ENCODE measurements around the gene REEP5. TPM values are rescaled to one million over a fixed set of nuclear protein-coding genes. Genes with fewer than 3 reads are reported as not detected.

The REEP5 gene
- polyA plus RNA-seq, 1 of the 3 experiments (the other 2 are of a cell fraction) = 124 TPM

DNA sequence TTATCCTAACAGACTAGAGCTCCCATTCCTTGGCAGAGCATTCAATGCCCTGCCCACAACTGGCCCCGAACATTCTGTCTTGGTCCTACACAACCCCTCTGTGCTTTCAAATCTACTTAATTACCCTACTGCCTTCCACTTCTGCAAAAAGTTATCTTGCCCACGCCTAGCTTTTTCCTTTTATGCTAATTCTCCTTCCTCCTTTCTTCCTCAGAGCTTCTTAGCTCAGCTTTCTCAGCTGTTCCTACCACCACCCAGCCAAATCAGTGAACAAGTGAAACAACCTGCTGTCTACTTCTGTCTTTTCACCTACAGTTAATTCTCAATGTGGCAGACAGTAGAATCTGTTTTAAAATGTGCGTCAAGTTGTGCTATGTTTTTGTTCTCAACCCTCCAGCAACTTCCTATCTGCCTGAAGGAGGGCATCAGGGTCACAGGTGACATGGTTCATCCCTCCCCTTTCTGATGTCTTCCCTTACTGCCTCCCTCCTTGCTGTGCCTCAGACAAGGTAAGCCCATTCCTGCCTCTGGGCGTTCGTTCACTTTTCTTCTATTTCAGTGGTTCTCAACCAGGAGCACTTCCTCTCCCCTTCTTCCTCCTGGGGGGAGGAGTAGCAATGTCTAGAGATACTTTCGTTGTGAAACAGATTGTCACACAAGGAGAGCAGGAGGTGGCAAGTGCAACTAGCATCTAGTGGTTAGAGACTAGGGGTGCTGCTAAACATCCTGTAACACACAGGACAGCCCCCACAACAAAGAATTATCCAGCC lies 1.3 kb upstream of the REEP5 start:
- Histone ChIP-seq H3K4me3 (ENCODE audit: low read depth in 2 of 2, low read length in 1 of 2) (no peak overlapping the region), H3K79me2 (ENCODE audit: insufficient read depth) (peaks cover 30% of the 10 kb centered on the region), H3K4me1 (ENCODE audit: control insufficient read depth in 1 of 2, insufficient read depth in 2 of 2, low read depth in 1 of 2, low read length in 1 of 2) (peaks cover 6 to 12% of the 10 kb centered on the region in 2 experiments; a peak in 2 of 4 replicates), H3K4me2 (no peak overlapping the region), H4K20me1 (ENCODE audit: insufficient read depth) (peaks cover 4% of the 10 kb centered on the region), H3K9ac (no peak overlapping the region), H3K27me3 (ENCODE audit: insufficient read depth) (no peaks in the 10 kb centered on the region), H3K27ac (ENCODE audit: low read depth in 2 of 2, low read length in 1 of 2) (no peak overlapping the region), H3K9me3 (no peaks in the 10 kb centered on the region), H3F3A (replicated peaks; ENCODE audit: insufficient read depth) (peaks cover 3% of the 10 kb centered on the region), H3K36me3 (replicated peaks in 1 of 2; ENCODE audit: control insufficient read depth in 1 of 2, insufficient read depth in 2 of 2, low read length in 1 of 2) (peaks cover 7 to 22% of the 10 kb centered on the region in 2 experiments), H3K9me2 (no peaks in the 10 kb centered on the region), H2AFZ (ENCODE audit: low read depth) (no peak overlapping the region)
- 83% methylated on average over 6 of the region's 6 CpGs for WGBS (ENCODE audit: low lambda C conversion rate)
- CTCF ChIA-PET = interaction anchor here (0.7 to 2.9 kb wide), 6 partner anchors 8 to 452 kb away, joined by 3 to 17 read pairs (median 3); no protein-coding TSS in a partner anchor
- DNase-seq = no peak
- POLR2A ChIA-PET = interaction anchor here (1.4 to 3.2 kb wide), 2 partner anchors 53 to 62 kb away, joined by 4 to 14 read pairs; partner anchors contain the start of genes DCP2 and SRP19
- no peak for TF ChIP-seq GABPA (IDR thresholded peaks at IDR 0.05; ENCODE audit: low read depth)
- TF ChIP-seq, protein P1, sequence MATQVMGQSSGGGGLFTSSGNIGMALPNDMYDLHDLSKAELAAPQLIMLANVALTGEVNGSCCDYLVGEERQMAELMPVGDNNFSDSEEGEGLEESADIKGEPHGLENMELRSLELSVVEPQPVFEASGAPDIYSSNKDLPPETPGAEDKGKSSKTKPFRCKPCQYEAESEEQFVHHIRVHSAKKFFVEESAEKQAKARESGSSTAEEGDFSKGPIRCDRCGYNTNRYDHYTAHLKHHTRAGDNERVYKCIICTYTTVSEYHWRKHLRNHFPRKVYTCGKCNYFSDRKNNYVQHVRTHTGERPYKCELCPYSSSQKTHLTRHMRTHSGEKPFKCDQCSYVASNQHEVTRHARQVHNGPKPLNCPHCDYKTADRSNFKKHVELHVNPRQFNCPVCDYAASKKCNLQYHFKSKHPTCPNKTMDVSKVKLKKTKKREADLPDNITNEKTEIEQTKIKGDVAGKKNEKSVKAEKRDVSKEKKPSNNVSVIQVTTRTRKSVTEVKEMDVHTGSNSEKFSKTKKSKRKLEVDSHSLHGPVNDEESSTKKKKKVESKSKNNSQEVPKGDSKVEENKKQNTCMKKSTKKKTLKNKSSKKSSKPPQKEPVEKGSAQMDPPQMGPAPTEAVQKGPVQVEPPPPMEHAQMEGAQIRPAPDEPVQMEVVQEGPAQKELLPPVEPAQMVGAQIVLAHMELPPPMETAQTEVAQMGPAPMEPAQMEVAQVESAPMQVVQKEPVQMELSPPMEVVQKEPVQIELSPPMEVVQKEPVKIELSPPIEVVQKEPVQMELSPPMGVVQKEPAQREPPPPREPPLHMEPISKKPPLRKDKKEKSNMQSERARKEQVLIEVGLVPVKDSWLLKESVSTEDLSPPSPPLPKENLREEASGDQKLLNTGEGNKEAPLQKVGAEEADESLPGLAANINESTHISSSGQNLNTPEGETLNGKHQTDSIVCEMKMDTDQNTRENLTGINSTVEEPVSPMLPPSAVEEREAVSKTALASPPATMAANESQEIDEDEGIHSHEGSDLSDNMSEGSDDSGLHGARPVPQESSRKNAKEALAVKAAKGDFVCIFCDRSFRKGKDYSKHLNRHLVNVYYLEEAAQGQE (IDR thresholded peaks at IDR 0.05; ENCODE audit: low read depth, low read length) = no peak
- TF ChIP-seq FOXM1 (IDR thresholded peaks at IDR 0.05; ENCODE audit: low read depth) = no peak
- no peak for TF ChIP-seq GATA2 (CRISPR knock-in tag; IDR thresholded peaks at IDR 0.05)
- TF ChIP-seq, protein P2, sequence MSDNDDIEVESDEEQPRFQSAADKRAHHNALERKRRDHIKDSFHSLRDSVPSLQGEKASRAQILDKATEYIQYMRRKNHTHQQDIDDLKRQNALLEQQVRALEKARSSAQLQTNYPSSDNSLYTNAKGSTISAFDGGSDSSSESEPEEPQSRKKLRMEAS (IDR thresholded peaks at IDR 0.05; ENCODE audit: low read depth) = no peak
- no peak for TF ChIP-seq SMC3 (IDR thresholded peaks at IDR 0.05; ENCODE audit: low read depth, low read length)

DNA sequence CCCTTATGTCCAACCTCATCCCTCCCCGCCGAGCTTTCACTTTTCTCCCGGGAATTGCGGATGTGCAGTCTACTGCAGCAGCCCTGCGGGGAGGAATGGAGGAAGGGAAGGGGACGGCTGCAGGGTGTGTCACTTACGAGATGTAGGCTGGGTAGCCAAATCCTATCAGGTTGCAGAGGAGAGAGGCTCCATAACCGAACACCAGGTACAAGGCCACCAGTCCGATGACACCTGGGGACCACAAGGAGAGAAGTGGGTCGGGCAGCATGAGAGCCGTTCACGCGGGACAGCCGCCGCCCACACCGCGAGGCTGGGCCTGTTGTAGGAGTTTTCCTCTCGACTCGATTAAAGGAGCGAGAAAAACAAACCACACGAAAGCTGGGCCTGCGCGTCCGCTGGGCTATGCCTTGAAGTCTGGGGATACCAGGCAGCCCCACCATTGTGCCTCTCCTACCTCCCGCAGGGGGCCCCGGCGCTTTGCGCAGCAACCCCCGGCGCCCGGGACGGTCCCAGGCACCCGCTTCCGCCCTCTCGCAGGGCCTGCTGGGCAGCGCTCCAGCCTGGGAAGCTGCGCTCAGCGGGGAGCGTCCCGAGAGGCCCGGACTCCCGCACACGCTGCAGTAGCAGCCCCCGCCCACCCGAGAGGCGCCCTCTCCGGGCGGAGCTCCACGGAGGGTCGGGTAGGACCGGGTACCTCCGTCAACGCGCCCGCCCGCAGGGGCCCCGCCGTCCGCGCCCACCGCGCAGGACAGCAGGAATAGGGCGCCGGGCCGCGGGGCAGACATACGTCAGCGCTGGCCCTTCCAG lies 798 bp downstream of the REEP5 start:
- Histone ChIP-seq H3K27ac (ENCODE audit: low read depth in 2 of 2, low read length in 1 of 2) (peak overlapping the region; percentile 92), H3K9ac (peak overlapping the region; percentile 96), H3K4me2 (peak overlapping the region; percentile 91), H3K9me3 (no peaks in the 10 kb centered on the region), H4K20me1 (ENCODE audit: insufficient read depth) (peaks cover 4% of the 10 kb centered on the region), H3F3A (replicated peaks; ENCODE audit: insufficient read depth) (peaks cover 8% of the 10 kb centered on the region), H3K4me1 (ENCODE audit: control insufficient read depth in 1 of 2, insufficient read depth in 2 of 2, low read depth in 1 of 2, low read length in 1 of 2) (peaks cover 6 to 15% of the 10 kb centered on the region in 2 experiments; a peak in 2 of 4 replicates), H3K9me2 (no peaks in the 10 kb centered on the region), H3K4me3 (ENCODE audit: low read depth in 2 of 2, low read length in 1 of 2) (peak overlapping the region; percentile 88 to 96), H3K27me3 (ENCODE audit: insufficient read depth) (no peaks in the 10 kb centered on the region), H3K36me3 (replicated peaks in 1 of 2; ENCODE audit: control insufficient read depth in 1 of 2, insufficient read depth in 2 of 2, low read length in 1 of 2) (peaks cover 27 to 35% of the 10 kb centered on the region in 2 experiments), H2AFZ (ENCODE audit: low read depth) (peak overlapping the region; percentile 89), H3K79me2 (ENCODE audit: insufficient read depth) (peaks cover 45% of the 10 kb centered on the region)
- CTCF ChIA-PET = interaction anchor here (0.7 to 2.9 kb wide), 16 partner anchors 10 to 691 kb away, joined by 3 to 17 read pairs (median 4); partner anchors contain the start of gene SRP19
- under 1% methylated on average over 37 of the region's 68 CpGs for WGBS (ENCODE audit: low lambda C conversion rate)
- POLR2A ChIA-PET = interaction anchor here (0.6 to 3.2 kb wide), 7 partner anchors 20 to 794 kb away, joined by 3 to 14 read pairs (median 3); partner anchors contain the start of genes DCP2 and SRP19
- TF ChIP-seq RXRA (IDR thresholded peaks at IDR 0.05; ENCODE audit: borderline replicate concordance, low read depth) (no peak), MXI1 (IDR thresholded peaks at IDR 0.05; ENCODE audit: low read depth, low read length) (no peak; the same call in 1 of the 2 replicates), YY1 (IDR thresholded peaks at IDR 0.05; ENCODE audit: low read depth) (peak; percentile 59; the same call in 1 of the 2 replicates), SIN3A (IDR thresholded peaks at IDR 0.05; ENCODE audit: borderline replicate concordance, low read depth, low read length) (peak; percentile 33; the same call in 1 of the 2 replicates), TCF12 (IDR thresholded peaks at IDR 0.05) (0 out of 2 replicates have a peak, but pooled peaks have one; percentile 13), POLR2AphosphoS5 (IDR thresholded peaks at IDR 0.05; ENCODE audit: low read depth, low read length) (no peak), TAF1 (IDR thresholded peaks at IDR 0.05; ENCODE audit: borderline replicate concordance, low read depth, low read length) (0 out of 2 replicates have a peak, but pooled peaks have one; percentile 27)
- TF ChIP-seq, protein P2 (IDR thresholded peaks at IDR 0.05; ENCODE audit: low read depth) = peak; percentile 34; the same call in 1 of the 2 replicates
- DNase-seq = peak; percentile 90

Data from SK-N-SH (cell line).